ENCODE measurements around the gene BTD.

Gene BTD

DNA sequence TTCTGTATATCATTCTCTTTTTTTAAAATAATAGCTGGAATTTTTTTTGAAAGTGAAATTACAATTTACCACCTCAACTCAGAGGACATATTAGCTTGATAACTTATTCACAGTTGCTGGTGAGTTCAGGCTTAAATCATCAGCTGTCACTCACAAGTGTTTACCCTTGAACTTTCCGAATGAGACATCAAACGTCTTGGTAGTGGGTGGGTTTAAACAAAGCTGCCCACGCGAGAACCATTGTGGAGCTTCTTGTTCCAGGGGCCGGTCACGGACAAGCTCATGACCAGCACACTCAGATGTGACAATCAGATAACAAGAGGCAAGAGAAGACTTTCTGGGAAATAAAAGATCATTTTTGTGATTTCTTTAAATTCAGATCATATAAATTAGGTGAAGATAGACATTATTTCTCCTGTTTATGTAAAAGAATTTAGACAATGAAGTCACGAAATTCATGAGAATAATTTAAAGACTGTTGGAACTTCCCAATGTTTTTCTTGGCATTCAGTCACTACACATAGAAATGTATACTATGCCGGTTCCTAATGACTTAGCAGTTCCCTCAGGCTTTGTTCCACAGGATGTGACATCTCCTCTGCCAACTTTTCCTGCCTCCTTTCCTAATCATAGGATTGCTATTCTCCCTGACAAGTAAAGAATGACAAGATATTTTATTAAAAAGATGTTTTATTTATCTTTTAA is 29.3 kb downstream of the BTD start:
- DNase-seq (ENCODE audit: low read depth, low spot score), result peak; percentile 70
- TF ChIP-seq, protein P1, sequence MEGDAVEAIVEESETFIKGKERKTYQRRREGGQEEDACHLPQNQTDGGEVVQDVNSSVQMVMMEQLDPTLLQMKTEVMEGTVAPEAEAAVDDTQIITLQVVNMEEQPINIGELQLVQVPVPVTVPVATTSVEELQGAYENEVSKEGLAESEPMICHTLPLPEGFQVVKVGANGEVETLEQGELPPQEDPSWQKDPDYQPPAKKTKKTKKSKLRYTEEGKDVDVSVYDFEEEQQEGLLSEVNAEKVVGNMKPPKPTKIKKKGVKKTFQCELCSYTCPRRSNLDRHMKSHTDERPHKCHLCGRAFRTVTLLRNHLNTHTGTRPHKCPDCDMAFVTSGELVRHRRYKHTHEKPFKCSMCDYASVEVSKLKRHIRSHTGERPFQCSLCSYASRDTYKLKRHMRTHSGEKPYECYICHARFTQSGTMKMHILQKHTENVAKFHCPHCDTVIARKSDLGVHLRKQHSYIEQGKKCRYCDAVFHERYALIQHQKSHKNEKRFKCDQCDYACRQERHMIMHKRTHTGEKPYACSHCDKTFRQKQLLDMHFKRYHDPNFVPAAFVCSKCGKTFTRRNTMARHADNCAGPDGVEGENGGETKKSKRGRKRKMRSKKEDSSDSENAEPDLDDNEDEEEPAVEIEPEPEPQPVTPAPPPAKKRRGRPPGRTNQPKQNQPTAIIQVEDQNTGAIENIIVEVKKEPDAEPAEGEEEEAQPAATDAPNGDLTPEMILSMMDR (IDR thresholded peaks at IDR 0.05; ENCODE audit: low read depth, low read length), result no peak
- in situ Hi-C loops (cut with HindIII; ENCODE audit: low sequenced_read_pairs), result no loop called here
- peak overlapping the region; percentile 4 for H3K4me3 ChIP-seq (ENCODE audit: low read depth, low read length)

DNA sequence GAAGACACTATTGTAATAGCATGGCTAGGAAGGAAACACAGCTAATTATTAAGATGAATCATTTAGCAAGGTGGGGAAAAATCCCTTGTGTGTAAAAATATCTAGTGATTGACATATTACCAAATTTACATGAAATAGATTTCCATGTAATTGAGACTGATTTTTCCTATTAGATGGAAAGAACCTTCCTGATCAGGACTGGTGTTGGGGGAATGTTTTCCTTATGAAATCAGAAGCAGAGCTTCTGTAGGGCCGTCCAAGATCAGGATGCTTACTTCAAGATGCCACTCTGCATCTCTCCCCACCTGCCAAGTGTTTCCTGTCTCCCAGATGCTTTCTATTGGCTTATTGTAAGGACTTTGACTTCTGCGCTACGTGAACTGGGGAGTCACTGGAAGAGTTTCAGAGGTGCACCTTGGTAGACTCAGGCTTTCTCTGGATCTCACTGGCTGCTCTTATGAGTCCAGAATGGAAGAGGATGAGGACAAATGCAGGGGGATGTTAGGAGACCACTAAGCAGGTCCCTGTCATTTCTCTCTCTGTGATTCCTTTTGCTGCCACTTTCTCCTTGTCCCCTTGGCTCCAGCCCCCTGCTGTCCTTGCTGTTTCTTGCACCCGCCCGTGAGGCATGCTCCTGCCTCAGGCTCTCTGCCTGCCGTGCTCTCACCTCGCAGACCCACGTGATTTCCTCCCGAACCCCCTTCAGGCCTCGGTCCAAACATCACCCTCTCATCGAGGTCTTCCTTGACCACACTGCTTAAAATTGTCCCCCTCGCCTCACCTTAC is 30.1 kb downstream of the BTD start:
- in situ Hi-C loops (cut with HindIII; ENCODE audit: low sequenced_read_pairs), result no loop called here
- no peak for DNase-seq (ENCODE audit: low read depth, low spot score)
- TF ChIP-seq, protein P1 (IDR thresholded peaks at IDR 0.05; ENCODE audit: low read depth, low read length), result no peak

DNA sequence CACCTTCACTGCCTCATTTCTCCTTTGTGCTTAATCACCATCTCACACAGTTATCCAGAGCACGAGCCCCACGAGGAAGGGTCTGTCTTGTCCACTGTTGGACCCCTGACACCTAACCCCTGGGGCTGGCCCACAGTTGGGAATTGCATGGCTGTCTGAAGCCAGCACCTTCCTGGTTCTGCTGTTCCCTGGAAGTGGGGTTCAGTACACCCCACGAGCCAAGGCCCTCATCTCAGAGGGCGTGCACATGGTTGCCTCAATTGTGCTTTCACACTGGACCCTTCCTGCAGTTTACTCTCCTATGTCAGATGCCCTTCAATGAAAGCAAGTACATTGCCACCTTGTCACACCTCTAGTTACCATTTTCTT is 30.7 kb downstream of the BTD start:
- DNase-seq (ENCODE audit: low read depth, low spot score), result no peak
- TF ChIP-seq, protein P1 (IDR thresholded peaks at IDR 0.05; ENCODE audit: low read depth, low read length), result no peak
- in situ Hi-C loops (cut with HindIII; ENCODE audit: low sequenced_read_pairs), result no loop called here
- no peak overlapping the region for H3K4me3 ChIP-seq (ENCODE audit: low read depth, low read length)

More for the DNA sequence above, 30.1 kb downstream of the BTD start:
- H3K4me3 ChIP-seq (ENCODE audit: low read depth, low read length), result no peak overlapping the region

DNA sequence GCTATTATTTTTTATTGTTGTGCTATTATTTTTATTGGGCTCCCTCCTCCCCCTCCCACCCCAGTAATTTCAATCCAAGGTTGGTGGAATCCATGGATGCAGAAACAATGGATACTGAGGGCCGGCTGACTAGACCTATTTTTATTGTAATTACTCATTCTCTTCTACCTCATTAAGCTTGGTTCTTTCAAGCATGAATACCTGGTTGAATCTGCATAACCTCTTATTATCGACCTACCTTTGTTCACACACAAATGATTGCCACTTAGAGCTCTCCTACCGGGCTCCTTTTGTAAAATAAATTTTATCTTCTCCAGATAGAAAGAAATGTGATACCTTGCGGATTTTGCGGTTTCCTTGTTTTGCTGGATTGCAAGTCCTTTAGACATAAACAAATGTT is 31.6 kb downstream of the BTD start:
- H3K4me3 ChIP-seq (ENCODE audit: low read depth, low read length), result no peak overlapping the region
- in situ Hi-C loops (cut with HindIII; ENCODE audit: low sequenced_read_pairs), result no loop called here
- TF ChIP-seq, protein P1 (IDR thresholded peaks at IDR 0.05; ENCODE audit: low read depth, low read length), result no peak
- DNase-seq (ENCODE audit: low read depth, low spot score), result no peak

DNA sequence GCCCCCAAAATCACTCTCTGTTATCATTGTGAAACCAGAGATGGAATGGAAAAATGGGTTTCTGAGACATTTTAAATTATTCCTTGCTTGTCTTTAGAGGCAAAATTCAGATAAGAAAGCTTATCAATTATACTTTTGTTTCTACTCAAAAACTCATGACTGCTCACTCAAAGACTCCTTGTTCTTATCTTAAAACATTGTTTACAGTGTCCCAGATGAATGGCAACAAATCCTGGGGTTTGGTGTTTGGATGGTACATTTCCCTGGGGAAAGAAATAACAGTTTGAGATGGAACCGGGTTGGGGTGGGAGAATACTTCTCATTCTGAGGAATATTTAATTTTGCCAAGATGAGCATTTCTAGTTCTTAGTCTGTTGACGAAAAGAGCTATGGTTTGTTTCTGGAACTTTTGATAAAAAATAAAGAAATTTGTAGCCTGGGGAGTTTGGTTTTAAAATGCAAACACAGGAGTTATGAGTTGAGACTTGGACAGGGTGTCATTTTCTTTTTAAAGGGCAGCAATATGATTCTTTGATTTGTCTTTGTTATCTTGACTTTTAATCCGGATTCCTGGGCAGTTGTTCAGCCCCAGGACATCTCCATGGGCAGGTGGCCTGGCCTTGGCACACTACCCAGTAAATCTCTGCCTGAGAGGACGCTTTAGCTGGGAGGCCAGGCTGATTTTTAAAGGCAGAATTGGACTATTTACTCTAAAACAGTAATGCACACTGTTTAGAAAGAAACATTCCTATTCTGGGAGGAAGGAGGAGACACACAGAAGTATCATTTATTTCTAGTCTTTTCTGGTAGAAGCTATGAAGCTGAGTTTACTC is 32.4 kb downstream of the BTD start:
- H3K4me3 ChIP-seq (ENCODE audit: low read depth, low read length), result no peak overlapping the region
- TF ChIP-seq, protein P1 (IDR thresholded peaks at IDR 0.05; ENCODE audit: low read depth, low read length), result no peak
- in situ Hi-C loops (cut with HindIII; ENCODE audit: low sequenced_read_pairs), result no loop called here
- DNase-seq (ENCODE audit: low read depth, low spot score), result peak; percentile 43

DNA sequence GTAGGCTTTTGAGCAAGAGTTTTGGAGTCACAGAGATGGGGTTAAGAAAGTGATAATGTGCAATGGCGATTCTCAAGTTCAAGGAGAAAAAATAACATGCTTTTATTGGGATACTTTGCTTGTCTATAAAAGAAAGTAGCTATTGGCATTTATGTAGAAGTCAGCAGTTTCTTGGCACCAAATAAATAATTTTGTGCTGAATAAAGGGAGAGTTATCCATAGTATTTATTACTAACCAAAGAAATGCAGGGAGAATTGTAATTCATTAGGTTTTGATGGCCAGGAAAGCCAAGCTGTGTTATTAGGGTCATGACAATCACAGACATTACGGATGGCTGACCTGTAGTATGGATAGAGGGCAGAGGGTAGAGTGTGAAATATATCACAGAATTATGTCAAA is 33.1 kb downstream of the BTD start:
- no peak overlapping the region for H3K4me3 ChIP-seq (ENCODE audit: low read depth, low read length)
- no peak for DNase-seq (ENCODE audit: low read depth, low spot score)
- in situ Hi-C loops (cut with HindIII; ENCODE audit: low sequenced_read_pairs), result no loop called here
- TF ChIP-seq, protein P1 (IDR thresholded peaks at IDR 0.05; ENCODE audit: low read depth, low read length), result no peak
